Hippocampal formation (tissue), 2 donors: ENCODE data around the gene PPIL1.
"Not testable (repeated sequence)": the region's sequence is repeated elsewhere in the genome, so short reads cannot be mapped to it uniquely, and the experiment has no call there.

Source experiments
- DNase-seq, 2 donors: peaks; one replicate each; lab custom pipeline; 2025; lab: John Stamatoyannopoulos, UW

PPIL1 gene

DNA sequence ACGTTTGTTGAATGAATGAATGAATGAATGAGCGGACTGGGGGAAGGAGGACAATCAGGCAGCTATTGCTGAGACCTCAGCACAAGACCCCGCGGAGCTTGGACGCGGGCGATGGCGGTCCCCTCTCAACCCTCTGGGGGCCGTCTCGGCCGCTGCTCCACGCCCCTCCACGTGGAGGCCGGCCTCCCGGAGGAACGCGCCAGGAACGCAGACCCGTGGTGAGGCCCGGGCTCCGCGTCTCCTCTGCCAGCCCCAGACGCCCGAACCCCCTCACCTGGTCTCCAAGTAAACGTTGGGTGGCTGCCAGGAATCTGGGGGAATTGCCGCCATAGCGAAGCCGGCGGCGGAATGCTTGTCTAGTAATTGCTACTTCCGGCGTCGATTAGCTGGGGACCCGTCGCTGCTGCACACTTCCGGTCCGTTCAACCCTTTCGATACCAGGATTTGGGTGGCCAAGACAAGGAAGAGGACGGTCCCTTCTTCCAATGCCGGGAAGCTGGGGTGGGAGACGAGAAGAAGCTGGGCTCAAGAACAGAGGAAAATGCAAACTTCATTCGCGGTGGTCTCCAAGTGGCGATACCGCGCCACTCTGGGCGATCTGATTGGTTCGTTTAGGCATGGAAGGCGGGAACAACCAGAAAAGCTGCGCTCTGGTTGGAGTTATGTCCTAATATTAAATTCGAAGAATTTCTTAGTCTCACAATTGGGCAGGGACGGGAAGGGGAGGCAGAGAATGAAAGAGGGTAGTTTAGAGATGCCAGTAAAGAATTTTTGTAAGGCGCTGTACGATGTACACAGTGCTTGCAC is at the start of gene PPIL1:
TSS of gene PPIL1 (minus strand) at position 361 of the 807 bp plus-strand sequence. CDS start at position 330, 31 bp downstream.
- DNase-seq: peak; percentile 77 to 91

DNA sequence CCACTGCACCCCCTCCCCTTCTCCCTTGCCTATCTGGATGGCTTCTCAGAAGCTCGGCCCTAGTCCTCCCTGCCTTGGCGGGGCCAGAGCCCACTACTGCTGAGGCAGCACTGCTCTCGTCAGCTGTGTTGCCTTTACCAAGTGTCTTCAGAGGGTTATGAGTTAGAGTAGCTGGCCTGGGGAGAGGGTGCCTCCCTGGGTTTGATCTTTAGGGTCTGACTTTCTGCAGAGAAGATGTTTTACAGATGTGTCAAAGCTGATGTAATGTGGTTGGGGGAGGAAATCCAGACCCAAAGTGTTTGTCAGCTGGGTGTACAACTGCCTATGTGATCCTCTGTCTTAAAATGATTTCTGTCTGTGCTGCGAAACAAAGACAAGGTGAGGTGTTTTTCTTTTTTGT is 49.5 kb upstream of the PPIL1 start:
- DNase-seq: no peak

DNA sequence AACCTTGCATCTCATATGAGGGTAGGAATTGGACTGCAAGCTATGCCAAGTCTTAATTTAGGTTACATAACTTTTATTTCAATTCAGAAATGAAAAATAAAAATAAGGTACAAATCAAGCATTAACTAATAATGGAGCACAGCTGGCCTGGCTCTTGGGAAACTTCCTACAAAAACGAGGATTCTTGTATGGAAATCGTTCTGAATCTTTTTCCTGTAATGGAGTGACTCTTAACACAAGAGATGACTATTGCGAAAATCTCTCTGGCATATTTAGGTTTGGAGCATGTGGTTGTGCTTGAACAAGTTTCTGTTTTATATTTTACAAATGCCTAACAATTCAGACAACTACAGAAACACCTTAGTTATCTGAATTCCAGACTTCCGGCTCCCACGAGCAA is 45.9 kb upstream of the PPIL1 start:
- no peak for DNase-seq

DNA sequence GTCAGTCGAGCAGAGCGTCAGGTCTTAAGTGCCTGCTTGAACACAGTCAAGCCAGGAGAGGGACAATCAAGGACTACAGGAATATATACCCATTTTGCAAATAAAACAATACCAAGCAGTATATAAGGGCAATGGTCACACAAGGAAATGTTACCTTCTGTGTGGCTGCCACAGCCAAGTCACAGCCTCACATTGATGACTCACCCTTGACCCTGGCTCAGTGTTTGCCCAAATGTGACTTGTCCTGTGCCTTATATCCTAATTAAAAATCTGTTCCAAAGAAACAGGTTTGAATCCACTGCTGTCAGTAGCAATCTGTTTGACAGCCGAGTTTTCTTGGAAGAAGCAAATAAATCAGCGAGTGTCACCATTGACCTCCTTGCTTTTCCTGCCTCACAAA is 45.4 kb upstream of the PPIL1 start:
- DNase-seq: no peak

DNA sequence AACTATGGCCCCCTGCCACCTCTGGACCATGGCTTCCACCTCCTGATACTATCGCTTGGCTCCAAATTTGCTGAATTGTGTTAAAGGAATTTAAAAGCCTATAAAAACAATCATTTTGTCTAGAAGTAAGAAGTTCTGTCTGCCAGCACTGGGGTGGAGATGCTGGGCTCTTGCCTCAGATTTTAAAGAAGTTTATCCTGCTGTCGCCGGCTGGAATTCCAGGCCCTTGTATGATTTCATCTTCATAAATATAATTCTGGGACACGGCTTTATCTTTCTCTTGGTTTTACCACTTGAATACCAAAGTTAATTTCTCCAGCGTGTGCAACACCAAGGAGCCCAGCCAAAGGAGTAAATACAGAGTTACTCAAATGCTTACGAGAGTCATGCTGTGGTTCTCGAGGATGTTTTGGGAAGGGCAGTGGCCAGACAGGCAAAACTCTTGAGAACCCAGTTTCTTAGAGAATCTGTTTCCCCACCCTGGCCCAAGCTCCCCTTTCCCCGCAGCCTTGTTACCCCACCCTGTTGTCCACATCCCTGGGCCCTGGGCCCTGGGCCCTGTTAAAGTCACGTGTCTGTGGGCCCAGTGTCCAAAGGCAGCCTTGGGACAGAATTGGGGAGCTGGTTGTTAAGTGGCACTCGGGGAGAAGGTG is 43.1 kb upstream of the PPIL1 start:
- no peak for DNase-seq

DNA sequence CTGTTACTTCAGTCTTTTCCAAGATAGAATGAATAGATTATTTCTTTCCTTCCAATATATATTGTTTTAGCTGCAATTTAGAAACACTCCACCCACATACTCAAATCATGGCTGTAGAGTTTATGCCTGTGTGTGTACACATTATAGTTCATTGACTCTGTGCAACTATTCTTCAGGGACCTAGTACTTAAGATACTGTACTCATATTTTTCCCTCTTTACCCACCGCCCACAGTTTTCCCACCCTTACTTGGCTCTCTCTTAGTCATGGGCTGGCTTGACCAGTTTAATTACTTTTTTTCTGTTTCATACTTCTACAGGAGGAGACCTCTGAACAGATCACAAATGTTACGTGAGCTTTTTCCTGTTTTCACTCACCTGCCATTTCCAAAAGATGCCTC is 41.5 kb upstream of the PPIL1 start:
- no peak for DNase-seq

DNA sequence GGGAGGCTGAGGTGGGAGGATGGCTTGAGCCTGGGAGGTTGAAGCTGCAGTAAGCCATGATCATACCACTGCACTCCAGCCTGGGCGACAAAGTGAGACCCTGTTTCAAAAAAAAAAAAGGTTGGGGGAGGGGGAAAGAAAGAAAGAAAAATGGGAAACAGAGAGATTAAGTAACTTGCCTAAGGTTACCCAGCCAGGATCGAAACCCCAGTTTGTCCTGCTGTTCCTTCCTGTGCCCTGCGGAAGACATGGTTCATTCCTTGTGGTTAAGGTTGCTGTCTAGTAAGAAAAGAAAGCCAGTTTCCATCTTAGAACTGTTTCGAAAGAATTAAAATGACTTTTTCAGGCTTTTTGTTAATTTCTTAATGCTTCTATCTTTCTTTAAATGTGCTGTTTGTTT is 41.0 kb upstream of the PPIL1 start:
- DNase-seq: no peak

DNA sequence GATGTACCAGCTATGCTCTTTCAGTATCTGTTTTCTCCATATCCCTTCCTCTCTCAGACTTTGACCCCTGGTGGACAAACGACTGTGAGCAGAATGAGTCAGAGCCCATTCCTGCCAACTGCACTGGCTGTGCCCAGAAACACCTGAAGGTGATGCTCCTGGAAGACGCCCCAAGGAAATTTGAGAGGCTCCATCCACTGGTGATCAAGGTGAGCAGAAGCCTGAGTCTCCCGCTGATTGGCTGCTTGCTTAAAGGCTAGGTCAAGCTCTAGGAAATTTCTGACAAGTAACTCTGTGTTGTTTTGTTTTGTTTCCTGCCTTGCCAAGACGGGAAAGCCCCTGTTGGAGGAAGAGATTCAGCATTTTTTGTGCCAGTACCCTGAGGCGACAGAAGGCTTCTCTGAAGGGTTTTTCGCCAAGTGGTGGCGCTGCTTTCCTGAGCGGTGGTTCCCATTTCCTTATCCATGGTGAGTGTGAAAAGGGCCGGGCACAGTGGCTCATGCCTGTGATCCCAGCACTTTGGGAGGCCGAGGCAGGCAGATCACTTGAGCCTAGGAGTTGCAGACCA is 39.7 kb upstream of the PPIL1 start:
- no peak for DNase-seq

DNA sequence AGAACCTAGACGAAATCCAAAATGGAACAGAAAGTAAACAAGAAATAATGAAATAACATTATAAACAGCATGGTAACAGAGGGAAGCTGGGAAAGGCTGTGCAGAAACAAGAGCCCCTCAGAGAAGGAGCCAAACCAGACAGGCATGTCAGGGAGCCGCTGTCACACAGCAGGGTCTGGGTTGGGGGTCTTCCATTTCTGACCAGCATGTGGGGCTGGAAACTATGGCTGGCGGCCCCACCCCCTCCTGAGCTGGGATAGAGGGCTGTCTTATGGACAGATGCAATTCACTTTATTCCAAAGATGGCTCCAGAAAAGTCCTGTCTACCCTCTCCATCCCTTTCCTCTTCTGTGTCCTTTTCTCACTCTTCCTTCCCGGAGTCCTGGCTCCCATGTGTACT is 38.5 kb upstream of the PPIL1 start:
- no peak for DNase-seq

DNA sequence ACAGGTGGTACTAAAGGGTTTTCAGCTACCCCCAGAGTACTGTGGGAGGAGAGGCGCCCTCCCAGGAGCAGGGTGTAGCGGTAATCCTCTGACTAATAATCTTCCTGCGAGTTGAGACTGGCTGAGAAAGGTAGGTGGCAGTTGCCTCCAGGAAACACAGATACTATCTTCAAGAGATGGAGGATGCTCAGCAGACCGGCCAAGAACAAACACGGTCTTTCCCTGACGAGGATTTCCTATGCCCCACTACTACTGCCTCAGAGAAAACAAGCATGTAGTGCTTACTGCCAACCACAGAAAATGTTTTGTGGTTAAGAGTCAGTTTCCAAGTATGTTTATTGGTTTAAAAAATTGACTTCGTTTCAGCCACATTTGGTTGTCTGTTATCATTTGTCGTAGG is 38.0 kb upstream of the PPIL1 start:
- no peak for DNase-seq

DNA sequence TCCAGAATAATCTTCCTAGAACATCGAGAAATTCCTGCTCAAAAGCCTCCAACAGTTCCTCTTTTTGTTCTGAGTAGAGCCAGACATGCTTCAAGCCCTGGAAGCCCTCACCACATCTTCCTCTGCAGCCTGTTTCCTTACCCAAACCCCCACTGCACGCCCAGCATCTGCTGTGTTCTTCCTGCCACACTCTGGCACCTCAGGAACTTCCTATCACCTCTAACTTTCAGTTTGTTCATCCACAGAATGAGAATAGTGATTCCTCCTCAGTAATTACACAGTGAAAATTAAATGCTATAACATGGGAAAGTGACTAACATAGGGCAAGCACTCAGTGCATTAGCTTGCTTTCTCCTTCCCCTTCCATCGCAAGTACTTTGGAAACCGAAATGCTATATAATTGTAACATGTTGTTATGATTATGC is 37.4 kb upstream of the PPIL1 start:
- no peak for DNase-seq

DNA sequence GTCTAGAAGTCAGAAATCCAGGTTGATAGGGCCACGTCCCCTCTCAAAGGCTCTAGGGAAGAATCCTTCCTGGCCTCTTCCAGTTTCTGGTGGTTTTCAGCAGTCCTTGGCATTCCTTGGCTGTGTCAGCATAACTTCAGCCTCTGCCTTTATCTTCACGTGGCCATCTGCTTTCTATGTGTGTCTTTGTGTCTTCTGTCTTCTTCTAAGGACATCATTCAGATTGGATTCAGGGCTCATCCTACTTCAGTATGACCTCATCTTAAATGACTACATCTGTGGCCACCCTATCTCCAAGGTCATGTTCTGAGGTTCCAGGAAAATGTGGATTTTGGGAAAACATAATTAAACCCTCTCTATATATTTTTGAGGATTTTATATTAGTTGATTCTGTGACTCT is 34.1 kb upstream of the PPIL1 start:
- no peak for DNase-seq

DNA sequence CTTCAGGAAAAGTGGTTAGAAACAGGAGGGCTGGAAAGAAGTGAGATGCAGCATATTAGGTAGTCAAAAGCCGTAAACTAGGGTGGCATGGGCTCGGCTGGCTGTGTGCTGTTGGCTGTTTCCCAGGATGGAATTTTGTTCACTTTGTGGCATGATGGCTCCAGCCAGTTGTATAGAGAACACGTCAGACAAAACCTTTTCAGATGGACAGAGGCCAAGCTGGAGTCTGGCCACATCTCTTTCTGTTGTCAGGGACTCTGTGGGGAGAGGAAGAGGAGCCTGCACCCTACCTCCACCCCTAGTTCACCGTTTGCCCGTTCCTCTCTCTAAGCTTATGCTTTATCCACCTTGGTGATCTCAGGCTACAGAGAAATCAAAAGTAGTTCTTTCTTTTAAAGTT is 33.2 kb upstream of the PPIL1 start:
- DNase-seq: peak in 1 of 2 donors; percentile 23

DNA sequence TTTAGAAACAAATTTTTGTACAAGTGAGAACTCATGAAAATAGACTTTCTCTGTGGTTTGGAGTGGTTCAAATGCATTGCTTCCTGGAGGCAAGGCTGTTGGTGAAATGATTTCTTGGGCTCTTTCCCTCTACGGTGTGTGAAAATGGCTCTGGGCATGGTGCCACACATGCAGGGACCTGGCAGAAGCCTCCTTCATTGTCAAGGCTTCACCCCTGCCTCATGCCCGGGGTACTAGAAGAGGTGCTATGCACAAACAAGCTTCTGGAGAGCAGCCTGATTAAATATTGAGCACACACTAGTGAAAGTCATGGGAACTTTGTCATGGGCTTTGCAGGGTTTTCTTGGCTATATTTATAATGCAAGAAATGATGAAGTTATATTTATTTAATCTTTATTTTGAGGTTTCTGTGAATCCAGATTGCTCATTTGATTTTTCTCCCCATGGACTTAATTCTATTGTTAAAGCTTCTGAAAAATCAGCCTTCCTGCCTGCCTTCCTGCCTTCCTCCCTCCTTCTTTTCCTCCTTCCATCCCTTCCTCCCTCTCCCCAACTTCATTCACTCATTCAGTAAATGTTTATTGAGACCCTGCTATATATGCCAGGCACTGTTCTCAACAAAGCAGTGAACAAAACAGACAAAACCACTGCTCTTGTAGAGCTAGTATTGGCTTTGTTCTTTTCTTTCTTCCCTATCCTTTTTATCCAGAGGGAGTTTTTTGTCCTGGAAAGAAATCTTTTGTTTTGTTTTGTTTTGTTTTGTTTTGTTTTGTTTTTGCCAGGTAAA is 32.1 kb upstream of the PPIL1 start:
- peak in 1 of 2 donors; percentile 10 for DNase-seq

DNA sequence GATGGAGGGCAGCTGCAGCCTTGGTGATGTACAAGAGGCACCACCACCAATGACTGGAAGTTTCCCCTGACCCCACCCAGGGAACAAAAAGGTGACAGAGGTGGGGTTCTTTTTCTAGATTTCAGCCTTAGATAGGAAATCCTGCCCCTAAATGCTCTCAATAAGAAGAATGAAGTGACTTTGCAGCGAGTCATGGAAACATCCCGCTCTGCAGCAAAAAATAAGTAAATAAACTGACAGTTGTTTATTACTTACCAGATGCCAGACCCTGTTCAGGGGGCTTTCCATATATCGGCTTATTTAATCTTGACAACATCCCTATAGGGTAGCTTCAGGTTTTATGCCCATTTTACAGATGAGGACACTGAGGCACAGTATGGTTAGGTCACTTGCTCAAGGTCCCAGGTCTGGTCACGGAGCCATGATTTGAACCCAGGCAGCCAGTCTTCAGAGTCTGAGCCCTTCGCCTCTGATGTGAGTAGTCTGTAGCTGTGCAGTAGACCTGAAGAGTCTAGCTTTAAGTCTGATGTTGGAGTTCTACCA is 30.3 kb upstream of the PPIL1 start:
- no peak for DNase-seq

DNA sequence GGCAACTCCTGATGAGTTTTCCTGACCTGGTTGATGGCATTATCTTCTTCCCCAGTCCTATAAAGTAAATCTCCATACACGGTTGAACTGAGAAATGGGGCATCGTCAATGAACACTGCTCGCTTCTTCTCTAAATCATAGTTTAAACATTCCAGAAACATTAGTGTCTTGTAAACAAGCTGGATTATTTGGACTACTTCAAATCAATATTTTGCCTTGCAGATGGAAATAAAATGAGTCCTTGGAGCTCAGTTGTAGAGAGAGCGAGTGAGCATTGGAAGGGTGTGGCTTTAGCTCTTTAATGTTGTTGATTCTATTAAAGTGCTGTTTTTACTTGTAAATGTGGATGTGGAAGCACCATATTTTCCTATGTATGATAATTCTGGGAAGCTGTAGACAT is 29.5 kb upstream of the PPIL1 start:
- no peak for DNase-seq

DNA sequence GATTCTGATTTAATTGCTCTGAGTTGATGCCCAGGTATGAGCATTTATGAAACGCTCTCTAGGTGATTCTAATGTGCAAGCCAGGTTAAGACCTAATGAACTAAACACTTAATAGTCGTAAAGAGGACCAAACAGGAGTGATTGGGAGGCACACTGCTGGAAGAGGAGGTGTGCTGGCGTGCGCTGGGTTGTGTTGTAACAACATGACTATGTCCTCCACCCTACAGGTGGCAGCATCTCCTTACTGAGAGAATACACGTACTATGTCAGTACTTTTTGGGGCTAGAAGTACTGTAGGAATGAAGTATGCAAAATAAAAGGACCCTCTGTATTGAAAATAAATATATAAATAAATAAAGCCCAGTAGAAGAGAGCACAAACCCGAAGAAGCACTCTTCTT is 23.0 kb upstream of the PPIL1 start:
- no peak for DNase-seq

DNA sequence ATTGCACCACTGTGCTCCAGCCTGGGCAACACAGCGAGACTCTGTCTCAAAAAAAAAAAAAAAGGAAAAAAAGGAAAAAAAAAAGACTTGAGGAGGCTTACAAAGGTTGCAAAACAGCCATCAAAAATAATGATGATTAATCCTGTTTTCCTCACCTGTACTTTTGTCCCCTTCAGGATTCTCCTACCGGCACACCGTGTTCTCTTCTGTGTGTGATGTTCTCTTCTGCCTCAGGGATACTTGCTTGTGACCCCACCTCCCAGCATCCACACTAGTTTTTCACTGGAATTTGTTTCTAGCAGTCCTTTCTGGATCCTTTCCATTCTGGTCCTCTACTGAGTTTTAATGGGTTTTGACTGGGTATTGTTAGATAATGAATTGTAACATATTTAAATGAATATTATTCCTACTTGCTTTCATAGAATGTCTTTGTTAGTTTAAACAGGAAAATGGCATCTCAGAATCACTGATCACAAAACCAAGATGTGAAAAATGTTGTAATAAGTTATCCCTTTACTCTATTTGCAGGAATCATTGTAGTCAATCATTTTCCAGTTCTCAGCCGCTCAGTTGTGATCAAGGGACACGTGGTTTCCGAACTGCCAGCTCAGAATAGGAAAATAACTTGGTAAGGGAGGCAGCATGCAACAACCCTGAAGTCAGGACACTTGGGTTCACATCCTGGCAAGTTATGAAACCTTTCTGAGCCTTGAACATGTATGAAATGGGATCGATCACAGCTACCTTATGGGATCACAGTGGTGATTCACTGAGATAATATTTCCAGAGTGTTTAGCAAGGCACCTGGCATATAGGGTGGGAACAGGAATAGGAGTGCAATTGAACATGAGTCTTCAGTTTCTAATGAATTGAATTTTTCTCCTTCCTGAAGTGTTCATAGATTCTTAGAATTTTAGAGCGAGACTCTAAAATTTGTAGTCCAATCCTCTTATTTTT is 19.7 kb upstream of the PPIL1 start:
- no peak for DNase-seq

DNA sequence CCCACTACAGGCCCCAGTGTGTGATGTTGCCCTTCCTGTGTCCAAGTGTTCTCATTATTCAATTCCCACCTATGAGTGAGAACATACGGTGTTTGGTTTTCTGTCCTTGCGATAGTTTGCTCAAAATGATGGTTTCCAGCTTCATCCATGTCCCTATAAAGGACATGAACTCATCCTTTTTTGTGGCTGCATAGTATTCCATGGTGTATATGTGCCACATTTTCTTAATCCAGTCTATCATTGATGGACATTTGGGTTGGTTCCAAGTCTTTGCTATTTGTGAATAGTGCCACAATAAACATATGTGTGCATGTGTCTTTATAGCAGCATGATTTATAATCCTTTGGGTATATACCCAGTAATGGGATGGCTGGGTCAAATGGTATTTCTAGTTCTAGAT is 16.6 kb upstream of the PPIL1 start:
- not testable (repeated sequence) for DNase-seq

DNA sequence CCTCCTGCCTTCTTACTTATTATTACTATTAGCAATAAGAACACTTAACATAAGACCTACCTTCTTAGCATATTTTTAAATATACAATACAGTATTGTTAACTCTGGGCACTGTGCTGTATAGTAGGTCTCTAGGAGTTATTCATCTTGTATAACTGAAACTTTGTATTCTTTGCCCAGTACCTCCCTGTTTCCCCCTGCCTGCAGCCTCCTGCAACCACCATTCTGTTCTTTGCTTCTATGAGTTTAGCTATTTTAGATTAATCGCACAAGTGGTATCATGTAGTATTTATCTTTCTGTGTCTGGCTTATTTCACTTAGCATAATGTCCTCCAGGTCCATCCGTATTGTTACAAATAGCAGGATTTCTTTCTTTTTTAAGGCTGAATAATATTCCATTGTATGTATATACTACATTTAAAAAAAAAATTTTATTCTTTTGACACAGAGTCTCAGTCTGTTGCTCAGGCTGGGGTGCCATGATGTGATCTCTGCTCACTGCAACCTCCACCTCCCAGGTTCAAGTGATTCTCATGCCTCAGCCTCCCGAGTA is 15.6 kb upstream of the PPIL1 start:
- no peak for DNase-seq
